GM23338 (cell line): ENCODE data around the gene SSR4. TPM values are rescaled to one million over a fixed set of nuclear protein-coding genes. Genes with fewer than 3 reads are reported as not detected.

Experiments used
- ATAC-seq: fragments of 200-7000 bp; cut with Tn5 transposase; 3 replicates; pipeline ENCODE4 v1.9.1; 2020
- DNase-seq: peaks from one replicate; pipeline ENCODE4 v3.0.0-alpha.2; 2015; ENCODE audit warnings: low spot score
- H2AFZ ChIP-seq: fragments of 200-600 bp; sonication (generic); 2 replicates; pipeline ENCODE4 v1.8.0; 2016; ENCODE audit warnings: antibody characterized with exemption, mild to moderate bottlenecking, moderate library complexity
- H3F3A ChIP-seq: fragments of 200-600 bp; sonication (generic); replicated peaks from 2 replicates; pipeline ENCODE4 v1.8.0; 2017; ENCODE audit warnings: antibody characterized with exemption, mixed run types, low read depth
- H3K27ac ChIP-seq: fragments of 200-600 bp; sonication (generic); 2 replicates; pipeline ENCODE4 v1.6.1; 2016; ENCODE audit warnings: low read depth
- H3K27me3 ChIP-seq: fragments of 200-600 bp; sonication (generic); 2 replicates; pipeline ENCODE4 v1.8.0; 2016; ENCODE audit warnings: mild to moderate bottlenecking, mixed run types, moderate library complexity; ENCODE audit not compliant: insufficient read depth
- H3K36me3 ChIP-seq: fragments of 200-600 bp; sonication (generic); 2 replicates; pipeline ENCODE4 v1.8.0; 2016; ENCODE audit warnings: mild to moderate bottlenecking; ENCODE audit not compliant: insufficient read depth
- H3K4me1 ChIP-seq: fragments of 200-600 bp; sonication (generic); 2 replicates; pipeline ENCODE4 v1.8.0; 2016; ENCODE audit warnings: mild to moderate bottlenecking, moderate library complexity; ENCODE audit not compliant: insufficient read depth
- H3K4me2 ChIP-seq: fragments of 200-600 bp; sonication (generic); 2 replicates; pipeline ENCODE4 v1.7.1; 2017; ENCODE audit warnings: mixed run types
- H3K4me3 ChIP-seq: fragments of 200-600 bp; sonication (generic); 2 replicates; pipeline ENCODE4 v1.6.1; 2016; ENCODE audit warnings: mixed run types
- H3K79me2 ChIP-seq: fragments of 200-600 bp; sonication (generic); replicated peaks from 2 replicates; pipeline ENCODE4 v1.8.0; 2017; ENCODE audit warnings: mild to moderate bottlenecking; ENCODE audit not compliant: insufficient read depth
- H3K9me2 ChIP-seq: fragments of 200-600 bp; sonication (generic); 2 replicates; pipeline ENCODE4 v1.8.0; 2017; ENCODE audit not compliant: insufficient read depth
- H4K20me1 ChIP-seq: fragments of 200-600 bp; sonication (generic); replicated peaks from 2 replicates; pipeline ENCODE4 v1.8.0; 2017; ENCODE audit warnings: mild to moderate bottlenecking; ENCODE audit not compliant: insufficient read depth
- H3K27ac Mint-ChIP-seq: 2 replicates; pipeline ENCODE4 v1.8.0; 2020; ENCODE audit warnings: inconsistent platforms, mild to moderate bottlenecking, moderate library complexity, mixed read lengths
- H3K27me3 Mint-ChIP-seq: 3 replicates; pipeline ENCODE4 v1.8.0; 2022; ENCODE audit warnings: low read depth, mild to moderate bottlenecking, moderate library complexity, mixed read lengths, inconsistent platforms; ENCODE audit not compliant: insufficient read depth, poor library complexity
- H3K36me3 Mint-ChIP-seq: 3 replicates; pipeline ENCODE4 v1.8.0; 2021; ENCODE audit warnings: low read depth, mild to moderate bottlenecking, inconsistent platforms, moderate library complexity, mixed read lengths
- H3K4me1 Mint-ChIP-seq: 3 replicates; pipeline ENCODE4 v1.8.0; 2020; ENCODE audit warnings: mild to moderate bottlenecking, inconsistent platforms, mixed read lengths
- H3K4me3 Mint-ChIP-seq: 3 replicates; pipeline ENCODE4 v1.8.0; 2021; ENCODE audit warnings: moderate library complexity, mild to moderate bottlenecking, inconsistent platforms, mixed read lengths
- H3K9me3 Mint-ChIP-seq: 3 replicates; pipeline ENCODE4 v1.8.0; 2020; ENCODE audit warnings: moderate library complexity, mild to moderate bottlenecking, inconsistent platforms, mixed read lengths
- REST ChIP-seq: IDR thresholded peaks from one replicate; pipeline ENCODE4 v1.6.1; 2018; ENCODE audit warnings: antibody characterized with exemption; ENCODE audit not compliant: unreplicated experiment
- ZNF462 ChIP-seq: fragments of 250-450 bp; sonication (Bioruptor Pico); IDR thresholded peaks from 2 replicates; pipeline ENCODE4 v1.5.0; 2020; ENCODE audit warnings: mild to moderate bottlenecking, moderate library complexity
- polyA plus RNA-seq: library from polyadenylated mRNA; unstranded; fragments of >200 nt; fragmentation: Nextera tagmentation; extraction: Ambion mirVana; gene quantifications from 2 replicates; pipeline ENCODE4 v1.2.1, GENCODE V29; 2016
- total RNA-seq: library from RNA; depleted of rRNA; stranded (reverse); fragments of >200 nt; shearing (Covaris generic); gene quantifications from 2 replicates; pipeline ENCODE4 v1.2.3, GENCODE V29; 2014

Gene SSR4
- total and polyA plus RNA-seq, 2 experiments from 2014 or later: 107 to 352 TPM

GRCh38 chrX:153769865-153770600, 24.4 kb upstream of the SSR4 start (continued):
- no peak for TF ChIP-seq REST
- no peak for TF ChIP-seq ZNF462 (CRISPR knock-in tag)

- Histone ChIP-seq H3F3A (no peaks in the 10 kb centered on the region), H2AFZ (no peak overlapping the region), H4K20me1 (no peaks in the 10 kb centered on the region), H3K27ac (no peak overlapping the region), H3K36me3 (no peaks in the 10 kb centered on the region), H3K27me3 (no peaks in the 10 kb centered on the region), H3K4me3 (no peak overlapping the region), H3K79me2 (no peaks in the 10 kb centered on the region), H3K4me1 (no peaks in the 10 kb centered on the region), H3K4me2 (no peak overlapping the region), H3K9me2 (no peaks in the 10 kb centered on the region)
- ATAC-seq (no peak), DNase-seq (no peak)
- no peak overlapping the region for H3K4me3 Mint-ChIP-seq
- peaks cover 7% of the 10 kb centered on the region for H3K27me3 Mint-ChIP-seq
- H3K9me3 Mint-ChIP-seq: no peaks in the 10 kb centered on the region
- H3K27ac Mint-ChIP-seq: no peak overlapping the region
- H3K36me3 Mint-ChIP-seq: no peaks in the 10 kb centered on the region
- H3K4me1 Mint-ChIP-seq: peaks cover 5% of the 10 kb centered on the region; the same call in 2 of the 3 replicates
- TF ChIP-seq ZNF462 (CRISPR knock-in tag): no peak
Observed at GRCh38 chrX:153770601-153771414, 23.7 kb upstream of the SSR4 start.
